Gastrocnemius medialis (tissue), 4 donors: ENCODE measurements around the gene PDE4D. TPM values are rescaled to one million over a fixed set of nuclear protein-coding genes. Genes with fewer than 3 reads are reported as not detected.
A peak's percentile ranks its signal among the peaks of the same experiment; 100 is the strongest.

Experiments used
- ATAC-seq, 2 donors: fragments of 150-250 bp; one replicate each; pipeline ENCODE4 v1.9.1; 2016
- DNase-seq, 2 donors: peaks; one replicate each; pipeline ENCODE4 v3.0.0-alpha.2; 2019
- H3K27ac ChIP-seq, 4 donors: fragments of 200-600 bp; sonication (generic); 1 replicate in 1 of 4; 2 replicates in 3 of 4; pipeline ENCODE4 v1.5.1; 2016 to 2018; ENCODE audit warnings: mild to moderate bottlenecking in 2 of 4, moderate library complexity in 1 of 4
- H3K27me3 ChIP-seq, 3 donors: fragments of 200-600 bp; sonication (generic) in 2 of 3; 1 replicate in 1 of 3; 2 replicates in 2 of 3; pipeline versions ENCODE4 v1.5.1 to v1.6.0; 2016 to 2019; ENCODE audit warnings: mild to moderate bottlenecking in 1 of 3, moderate library complexity in 1 of 3
- H3K36me3 ChIP-seq, 2 donors: fragments of 200-600 bp; sonication (generic) in 1 of 2; one replicate each; pipeline ENCODE4 v1.5.1; 2017 to 2018
- H3K4me1 ChIP-seq, 2 donors: fragments of 200-600 bp; sonication (generic) in 1 of 2; one replicate each; pipeline ENCODE4 v1.5.1; 2016 to 2017; ENCODE audit warnings: mild to moderate bottlenecking in 2 of 2
- H3K4me3 ChIP-seq, 4 donors: fragments of 200-600 bp; sonication (generic) in 3 of 4; 1 replicate in 1 of 4; 2 replicates in 3 of 4; pipeline ENCODE4 v1.5.1; 2016 to 2019; ENCODE audit warnings: mild to moderate bottlenecking in 2 of 4
- H3K9me3 ChIP-seq, 3 donors: fragments of 200-600 bp; sonication (generic) in 2 of 3; 1 replicate in 1 of 3; 2 replicates in 2 of 3; pipeline ENCODE4 v1.5.1; 2016 to 2019
- POLR2A ChIP-seq, 2 donors: fragments of 450-650 bp; IDR thresholded peaks; one replicate each; pipeline ENCODE4 v1.6.1; 2017; ENCODE audit warnings: antibody characterized with exemption in 2 of 2, mild to moderate bottlenecking in 2 of 2, moderate library complexity in 2 of 2
- in situ Hi-C, 4 donors: fragments of 200-750 bp; cut with MboI; loops; one replicate each; pipeline versions ENCODE4 v1.15.0 to v1.8.0; 2017; ENCODE audit warnings: low sequenced_read_pairs in 4 of 4
- intact Hi-C: fragments of 100-400 bp; cut with DNase I; formaldehyde crosslinking; loops from one replicate; pipeline ENCODE4 v1.15.1; 2023; ENCODE audit warnings: low total_unique reads
- total RNA-seq, 4 donors: library from RNA; depleted of rRNA; stranded (reverse); fragments of >200 nt; gene quantifications; one replicate each; pipeline versions ENCODE4 v1.1.0 to v1.2.3, GENCODE V29; 2016
- TF ChIP-seq, protein P1 (sequence below), 5 experiments: fragments of 450-650 bp in 3 of 5; fragments of 200-600 bp in 2 of 5; sonication (generic) in 2 of 5; IDR thresholded peaks in 4 of 5; conservative IDR thresholded peaks in 1 of 5; 1 replicate in 4 of 5; 2 replicates in 1 of 5; pipeline ENCODE4 v1.5.1; 2016 to 2019; ENCODE audit warnings: antibody characterized with exemption in 5 of 5, mild to moderate bottlenecking in 3 of 5, moderate library complexity in 3 of 5

Gene PDE4D
- total RNA-seq, 4 donors from 2014 or later, result 133 to 223 (median 185) TPM

DNA sequence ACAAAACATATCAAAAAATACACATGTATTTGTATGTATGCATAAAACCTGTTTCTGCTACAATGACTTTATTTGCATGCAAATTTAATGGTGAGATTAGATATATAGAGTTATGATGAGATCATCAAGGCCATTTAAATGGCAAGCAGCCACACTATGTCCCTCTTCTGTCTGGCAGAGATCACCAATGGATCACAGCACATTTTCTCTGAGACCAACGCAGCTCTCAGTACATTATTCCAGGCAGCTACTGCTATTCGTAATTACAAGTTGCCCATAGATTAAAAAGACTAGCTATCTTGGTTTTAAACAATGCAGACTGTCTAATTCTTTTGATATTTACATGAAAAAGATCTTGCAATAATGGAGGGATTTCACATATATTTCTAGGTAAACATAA is 629.5 kb downstream of the PDE4D start:
- H3K9me3 ChIP-seq, result no peaks in the 10 kb centered on the region
- no peak for ATAC-seq
- no peak overlapping the region for H3K4me3 ChIP-seq
- in situ Hi-C loops, result no loop called here
- H3K27ac ChIP-seq, result peak overlapping the region in 2 of 4 donors; percentile 6 to 31
- H3K4me1 ChIP-seq, result peaks cover 79 to 92% of the 10 kb centered on the region in 2 donors
- H3K27me3 ChIP-seq, result no peaks in the 10 kb centered on the region
- intact Hi-C loops, result no loop called here
- DNase-seq, result no peak
- no peak for TF ChIP-seq POLR2A (IDR thresholded peaks at IDR 0.05)
- TF ChIP-seq, protein P1, sequence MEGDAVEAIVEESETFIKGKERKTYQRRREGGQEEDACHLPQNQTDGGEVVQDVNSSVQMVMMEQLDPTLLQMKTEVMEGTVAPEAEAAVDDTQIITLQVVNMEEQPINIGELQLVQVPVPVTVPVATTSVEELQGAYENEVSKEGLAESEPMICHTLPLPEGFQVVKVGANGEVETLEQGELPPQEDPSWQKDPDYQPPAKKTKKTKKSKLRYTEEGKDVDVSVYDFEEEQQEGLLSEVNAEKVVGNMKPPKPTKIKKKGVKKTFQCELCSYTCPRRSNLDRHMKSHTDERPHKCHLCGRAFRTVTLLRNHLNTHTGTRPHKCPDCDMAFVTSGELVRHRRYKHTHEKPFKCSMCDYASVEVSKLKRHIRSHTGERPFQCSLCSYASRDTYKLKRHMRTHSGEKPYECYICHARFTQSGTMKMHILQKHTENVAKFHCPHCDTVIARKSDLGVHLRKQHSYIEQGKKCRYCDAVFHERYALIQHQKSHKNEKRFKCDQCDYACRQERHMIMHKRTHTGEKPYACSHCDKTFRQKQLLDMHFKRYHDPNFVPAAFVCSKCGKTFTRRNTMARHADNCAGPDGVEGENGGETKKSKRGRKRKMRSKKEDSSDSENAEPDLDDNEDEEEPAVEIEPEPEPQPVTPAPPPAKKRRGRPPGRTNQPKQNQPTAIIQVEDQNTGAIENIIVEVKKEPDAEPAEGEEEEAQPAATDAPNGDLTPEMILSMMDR (IDR thresholded peaks at IDR 0.05 in 4 of 5, conservative IDR thresholded peaks at IDR 0.05 in 1 of 5), result no peak
- no peaks in the 10 kb centered on the region for H3K36me3 ChIP-seq

DNA sequence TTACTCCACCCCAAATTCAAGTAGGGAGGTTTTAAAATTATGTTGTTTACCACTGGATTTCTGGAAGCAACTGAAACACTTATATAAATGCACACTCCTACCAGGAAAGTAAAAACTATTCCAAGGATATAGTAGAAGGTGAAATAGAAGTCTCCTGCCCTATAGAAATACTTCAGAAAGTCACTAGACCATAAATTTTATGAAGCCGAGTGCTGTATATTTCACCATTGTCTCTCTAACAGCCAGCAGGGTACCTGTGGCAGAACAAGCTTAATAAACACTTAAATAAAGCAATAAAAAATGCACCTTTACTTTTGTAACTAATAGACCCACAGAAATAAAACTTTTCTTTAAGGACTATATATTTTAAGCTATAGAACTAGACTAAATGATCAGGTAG is 631.6 kb downstream of the PDE4D start:
- no peaks in the 10 kb centered on the region for H3K9me3 ChIP-seq
- H3K36me3 ChIP-seq, result no peaks in the 10 kb centered on the region
- DNase-seq (no peak), ATAC-seq (no peak)
- no peaks in the 10 kb centered on the region for H3K27me3 ChIP-seq
- H3K4me3 ChIP-seq, result no peak overlapping the region
- intact Hi-C loops (no loop called here), in situ Hi-C loops (no loop called here)
- H3K27ac ChIP-seq, result peak overlapping the region; percentile 1 to 54 (median 34)
- peaks cover 77 to 90% of the 10 kb centered on the region in 2 donors for H3K4me1 ChIP-seq
- no peak for TF ChIP-seq POLR2A (IDR thresholded peaks at IDR 0.05)
- TF ChIP-seq, protein P1 (IDR thresholded peaks at IDR 0.05 in 4 of 5, conservative IDR thresholded peaks at IDR 0.05 in 1 of 5), result no peak

DNA sequence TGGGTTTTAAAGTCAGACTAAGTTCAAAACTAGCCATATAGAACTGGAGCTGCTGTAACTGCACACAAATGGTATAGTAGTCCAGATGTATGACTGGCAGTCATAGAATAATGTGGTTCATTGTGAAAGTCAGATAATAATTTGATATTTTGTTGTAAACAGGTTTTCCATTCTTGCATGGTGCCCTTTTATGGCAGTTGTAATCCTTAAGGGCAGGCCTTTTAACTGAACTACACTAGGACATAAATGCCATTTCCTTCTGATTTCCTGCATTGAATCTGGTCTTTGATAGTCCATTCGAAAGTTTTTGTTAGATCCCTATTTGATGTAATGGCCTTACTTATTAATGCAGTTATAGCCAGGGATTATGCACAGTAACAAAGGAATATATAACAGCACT is 632.6 kb downstream of the PDE4D start:
- DNase-seq (no peak), ATAC-seq (no peak)
- Histone ChIP-seq H3K9me3 (no peaks in the 10 kb centered on the region), H3K4me3 (no peak overlapping the region), H3K27me3 (no peaks in the 10 kb centered on the region), H3K36me3 (no peaks in the 10 kb centered on the region), H3K27ac (peak overlapping the region; percentile 1 to 54 (median 31)), H3K4me1 (peaks cover 80 to 93% of the 10 kb centered on the region in 2 donors)
- intact Hi-C loops, result no loop called here
- in situ Hi-C loops, result no loop called here
- TF ChIP-seq POLR2A (IDR thresholded peaks at IDR 0.05), result no peak
- TF ChIP-seq, protein P1 (IDR thresholded peaks at IDR 0.05 in 4 of 5, conservative IDR thresholded peaks at IDR 0.05 in 1 of 5), result no peak

DNA sequence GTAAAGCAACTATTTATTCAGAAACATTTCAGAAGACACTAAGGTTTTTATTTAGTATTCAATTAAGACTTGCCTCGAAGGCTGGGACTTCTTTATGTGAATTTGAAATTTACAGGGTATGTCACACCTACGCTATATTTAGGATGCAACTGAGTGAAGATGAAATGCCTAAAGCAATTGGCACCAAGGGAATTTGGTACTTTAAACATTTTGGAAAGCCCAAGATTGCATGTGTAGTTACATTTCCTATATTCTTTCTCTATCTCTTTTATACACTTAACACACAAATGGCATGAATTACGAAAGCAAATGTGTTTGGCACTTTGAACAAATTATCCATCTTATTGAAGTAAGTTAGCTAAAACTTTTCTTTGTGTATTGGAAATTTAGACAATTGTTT is 633.3 kb downstream of the PDE4D start:
- intact Hi-C loops, result no loop called here
- Histone ChIP-seq H3K27ac (peak overlapping the region in 2 of 4 donors; percentile 26 to 54), H3K4me3 (no peak overlapping the region), H3K36me3 (no peaks in the 10 kb centered on the region), H3K4me1 (peaks cover 73 to 89% of the 10 kb centered on the region in 2 donors), H3K9me3 (no peaks in the 10 kb centered on the region), H3K27me3 (no peaks in the 10 kb centered on the region)
- DNase-seq (no peak), ATAC-seq (no peak)
- in situ Hi-C loops, result no loop called here
- TF ChIP-seq POLR2A (IDR thresholded peaks at IDR 0.05), result no peak
- TF ChIP-seq, protein P1 (IDR thresholded peaks at IDR 0.05 in 4 of 5, conservative IDR thresholded peaks at IDR 0.05 in 1 of 5), result no peak

DNA sequence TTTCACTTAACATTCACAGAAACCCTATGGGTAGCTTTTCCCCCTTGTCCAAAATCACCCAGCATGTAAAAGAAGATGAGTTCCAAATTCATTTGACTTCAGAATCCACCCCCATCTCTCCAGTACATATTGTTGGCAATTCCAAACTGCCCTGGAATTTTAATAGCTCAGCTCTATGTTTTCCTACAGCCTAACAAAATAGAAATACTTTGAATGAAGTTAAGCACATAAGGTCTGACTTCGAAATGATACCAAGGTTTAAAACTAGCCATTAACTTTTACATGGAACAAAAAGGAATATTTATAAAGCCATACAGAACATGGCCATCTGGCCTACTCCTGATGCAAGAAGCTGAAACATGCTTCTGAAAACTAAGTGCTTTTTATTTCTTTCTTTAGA is 634.3 kb downstream of the PDE4D start:
- DNase-seq (no peak), ATAC-seq (no peak)
- in situ Hi-C loops, result no loop called here
- TF ChIP-seq, protein P1 (IDR thresholded peaks at IDR 0.05 in 4 of 5, conservative IDR thresholded peaks at IDR 0.05 in 1 of 5), result no peak
- no peak for TF ChIP-seq POLR2A (IDR thresholded peaks at IDR 0.05)
- no peaks in the 10 kb centered on the region for H3K27me3 ChIP-seq
- H3K4me1 ChIP-seq, result peaks cover 64 to 81% of the 10 kb centered on the region in 2 donors
- no peak overlapping the region for H3K4me3 ChIP-seq
- intact Hi-C loops, result no loop called here
- no peaks in the 10 kb centered on the region for H3K9me3 ChIP-seq
- peak overlapping the region in 3 of 4 donors; percentile 17 to 36 (median 27) for H3K27ac ChIP-seq
- H3K36me3 ChIP-seq, result no peaks in the 10 kb centered on the region
